VCaP (cell line): Measurements from ENCODE around the gene GAB2.
"Not testable (repeated sequence)": the region's sequence is repeated elsewhere in the genome, so short reads cannot be mapped to it uniquely, and the experiment has no call there.

Source experiments
- H3K27ac ChIP-seq: fragments of 450-650 bp; 2 replicates; pipeline ENCODE4 v1.5.1; 2017
- CTCF ChIP-seq: fragments of 450-650 bp; conservative IDR thresholded peaks from 2 replicates; pipeline ENCODE4 v1.5.1; 2017; ENCODE audit warnings: mild to moderate bottlenecking, moderate library complexity

GAB2 gene

GRCh38 chr11:78282821-78283220 is 134.8 kb downstream of the GAB2 start:
- H3K27ac ChIP-seq = no peak overlapping the region
- TF ChIP-seq CTCF = no peak

- H3K27ac ChIP-seq = no peak overlapping the region
- no peak for TF ChIP-seq CTCF
These were observed 136.1 kb downstream of the GAB2 start for GRCh38 chr11:78281511-78281910.

GRCh38 chr11:78277314-78277994 is 140.2 kb downstream of the GAB2 start:
- TF ChIP-seq CTCF = no peak
- H3K27ac ChIP-seq = peak overlapping the region; percentile 76

GRCh38 chr11:78276311-78276710 is 141.3 kb downstream of the GAB2 start:
- no peak for TF ChIP-seq CTCF

GRCh38 chr11:78274739-78275138 is 142.9 kb downstream of the GAB2 start:
- TF ChIP-seq CTCF = no peak
- no peak overlapping the region for H3K27ac ChIP-seq

More at GRCh38 chr11:78276311-78276710, 141.3 kb downstream of the GAB2 start:
- peak overlapping the region; percentile 76; the same call in 1 of the 2 replicates for H3K27ac ChIP-seq

- not testable (repeated sequence) for H3K27ac ChIP-seq
These were observed 144.9 kb downstream of the GAB2 start for GRCh38 chr11:78272625-78273269.

- not testable (repeated sequence) for H3K27ac ChIP-seq
These were observed 145.8 kb downstream of the GAB2 start for GRCh38 chr11:78271801-78272200.

- no peak for TF ChIP-seq CTCF
- H3K27ac ChIP-seq = no peak overlapping the region
These were observed 146.6 kb downstream of the GAB2 start for GRCh38 chr11:78270971-78271370.
